Ascending aorta (tissue), 2 donors: ENCODE data around the gene RSL1D1. TPM values are rescaled to one million over a fixed set of nuclear protein-coding genes. Genes with fewer than 3 reads are reported as not detected.
"Not testable (repeated sequence)": the region's sequence is repeated elsewhere in the genome, so short reads cannot be mapped to it uniquely, and the experiment has no call there.

Source experiments
- DNase-seq, 2 donors: peaks; one replicate each; pipeline ENCODE4 v3.0.0-alpha.2; 2019; ENCODE audit warnings: low spot score in 2 of 2
- H3K27ac ChIP-seq, 2 donors: fragments of 200-600 bp; sonication (generic); one replicate each; pipeline ENCODE4 v1.5.1; 2016 to 2017; ENCODE audit warnings: mild to moderate bottlenecking in 1 of 2
- H3K27me3 ChIP-seq: fragments of 200-600 bp; sonication (generic); one replicate; pipeline ENCODE4 v1.5.1; 2017
- H3K36me3 ChIP-seq, 2 donors: fragments of 200-600 bp; sonication (generic); one replicate each; pipeline ENCODE4 v1.5.1; 2016
- H3K4me1 ChIP-seq, 2 donors: fragments of 200-600 bp; sonication (generic); one replicate each; pipeline ENCODE4 v1.5.1; 2016 to 2017; ENCODE audit warnings: mild to moderate bottlenecking in 1 of 2
- H3K4me3 ChIP-seq, 2 donors: fragments of 200-600 bp; sonication (generic); one replicate each; pipeline ENCODE4 v1.5.1; 2016 to 2017; ENCODE audit warnings: mild to moderate bottlenecking in 1 of 2
- H3K9me3 ChIP-seq, 2 donors: fragments of 200-600 bp; sonication (generic); one replicate each; pipeline ENCODE4 v1.5.1; 2016
- intact Hi-C: fragments of 100-400 bp; cut with DNase I; formaldehyde crosslinking; loops from one replicate; pipeline ENCODE4 v1.15.1; 2023
- total RNA-seq: library from RNA; depleted of rRNA; stranded (reverse); fragments of >200 nt; gene quantifications from one replicate; pipeline ENCODE4 v1.1.0, GENCODE V29; 2016
- TF ChIP-seq, protein P1 (sequence below), 3 experiments: fragments of 200-600 bp in 2 of 3; fragments of 450-650 bp in 1 of 3; sonication (generic) in 2 of 3; IDR thresholded peaks; one replicate each; pipeline ENCODE4 v1.5.1; 2016 to 2019; ENCODE audit warnings: antibody characterized with exemption in 3 of 3, mild to moderate bottlenecking in 1 of 3, moderate library complexity in 1 of 3

RSL1D1 gene
- total RNA-seq, 1 donor from 2014 or later: 160 TPM

DNA sequence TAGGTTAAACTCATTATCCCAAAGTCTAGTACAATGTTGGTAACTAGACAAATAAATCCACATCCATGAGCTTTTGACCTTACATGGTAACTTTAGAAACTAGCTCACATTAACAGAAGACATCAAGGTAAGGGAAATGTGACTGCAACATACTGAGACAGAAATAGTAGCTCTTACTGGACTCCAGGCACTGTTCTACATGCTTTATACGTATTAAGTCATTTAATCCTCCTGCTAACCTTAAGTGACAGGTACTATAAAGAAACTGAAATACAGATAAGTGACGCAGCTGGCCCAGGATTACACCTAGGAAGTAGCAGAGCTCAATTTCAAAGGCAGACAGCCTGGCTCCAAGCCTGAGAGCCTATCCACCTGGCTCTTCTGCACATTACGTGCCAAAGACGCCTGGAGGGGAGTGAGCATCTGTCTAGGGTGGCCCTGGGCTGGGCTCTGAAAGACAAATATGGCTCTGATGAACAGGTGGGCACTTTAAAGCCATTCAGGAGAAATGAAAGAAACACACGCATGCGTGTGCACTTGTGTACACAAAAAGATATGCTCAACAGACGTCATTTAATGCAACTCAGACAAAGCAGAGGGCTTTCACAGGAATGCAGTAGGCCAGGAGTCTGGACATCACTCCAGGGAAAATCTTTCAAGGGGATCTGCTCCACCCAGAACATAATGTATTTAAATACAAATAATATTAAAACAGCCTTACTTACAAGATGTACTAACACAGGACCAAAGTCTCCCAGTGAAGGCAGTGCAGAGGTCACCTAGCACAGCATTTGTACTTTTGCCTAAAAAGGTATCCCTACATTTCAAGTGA is 58.7 kb downstream of the RSL1D1 start:
- TF ChIP-seq, protein P1, sequence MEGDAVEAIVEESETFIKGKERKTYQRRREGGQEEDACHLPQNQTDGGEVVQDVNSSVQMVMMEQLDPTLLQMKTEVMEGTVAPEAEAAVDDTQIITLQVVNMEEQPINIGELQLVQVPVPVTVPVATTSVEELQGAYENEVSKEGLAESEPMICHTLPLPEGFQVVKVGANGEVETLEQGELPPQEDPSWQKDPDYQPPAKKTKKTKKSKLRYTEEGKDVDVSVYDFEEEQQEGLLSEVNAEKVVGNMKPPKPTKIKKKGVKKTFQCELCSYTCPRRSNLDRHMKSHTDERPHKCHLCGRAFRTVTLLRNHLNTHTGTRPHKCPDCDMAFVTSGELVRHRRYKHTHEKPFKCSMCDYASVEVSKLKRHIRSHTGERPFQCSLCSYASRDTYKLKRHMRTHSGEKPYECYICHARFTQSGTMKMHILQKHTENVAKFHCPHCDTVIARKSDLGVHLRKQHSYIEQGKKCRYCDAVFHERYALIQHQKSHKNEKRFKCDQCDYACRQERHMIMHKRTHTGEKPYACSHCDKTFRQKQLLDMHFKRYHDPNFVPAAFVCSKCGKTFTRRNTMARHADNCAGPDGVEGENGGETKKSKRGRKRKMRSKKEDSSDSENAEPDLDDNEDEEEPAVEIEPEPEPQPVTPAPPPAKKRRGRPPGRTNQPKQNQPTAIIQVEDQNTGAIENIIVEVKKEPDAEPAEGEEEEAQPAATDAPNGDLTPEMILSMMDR (IDR thresholded peaks at IDR 0.05): no peak
- DNase-seq: no peak
- Histone ChIP-seq H3K9me3 (no peaks in the 10 kb centered on the region), H3K4me1 (peaks cover under 1 to 41% of the 10 kb centered on the region in 2 donors), H3K36me3 (peaks cover 0 to 6% of the 10 kb centered on the region in 2 donors), H3K4me3 (no peak overlapping the region), H3K27ac (peak overlapping the region; percentile 55 to 98), H3K27me3 (no peaks in the 10 kb centered on the region)
- intact Hi-C loops: no loop called here

DNA sequence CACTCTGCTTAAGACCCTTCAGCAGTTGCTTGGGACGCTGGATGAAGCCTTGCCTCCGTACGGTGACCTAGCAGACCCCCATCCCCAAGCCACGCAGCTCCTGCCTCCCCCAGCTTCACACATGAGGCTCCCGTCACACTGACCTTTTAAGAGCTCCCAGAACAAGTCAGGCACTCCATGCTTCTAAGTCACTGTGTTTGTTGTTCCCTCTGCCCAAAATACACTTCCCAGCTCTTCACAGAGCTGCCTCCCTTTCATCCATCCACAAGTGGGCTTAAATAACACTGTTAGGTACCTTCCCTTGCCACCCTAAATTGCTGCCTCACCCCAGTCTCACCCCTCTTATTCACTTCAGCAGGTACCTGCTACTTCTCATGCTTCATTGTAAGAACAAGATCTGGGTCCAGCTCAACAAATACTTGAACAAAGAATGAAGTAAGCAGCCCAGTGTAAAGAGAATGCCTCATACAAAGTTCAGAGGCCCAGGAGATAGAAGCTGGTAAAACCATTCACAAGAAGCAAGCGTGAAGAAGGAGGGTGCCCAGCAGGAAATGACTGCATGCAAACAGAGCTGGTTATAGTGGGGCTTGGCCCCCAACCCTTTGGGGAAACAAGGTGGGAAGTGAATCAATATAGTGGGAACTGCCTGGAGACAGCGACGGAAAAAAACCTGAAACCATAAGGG is 60.1 kb downstream of the RSL1D1 start:
- intact Hi-C loops: no loop called here
- H3K4me3 ChIP-seq: no peak overlapping the region
- TF ChIP-seq, protein P1 (IDR thresholded peaks at IDR 0.05): no peak
- H3K4me1 ChIP-seq: peaks cover 0 to 45% of the 10 kb centered on the region in 2 donors
- DNase-seq: no peak
- peak overlapping the region; percentile 10 to 98 for H3K27ac ChIP-seq
- H3K36me3 ChIP-seq: peaks cover 0 to 6% of the 10 kb centered on the region in 2 donors
- H3K27me3 ChIP-seq: no peaks in the 10 kb centered on the region
- no peaks in the 10 kb centered on the region for H3K9me3 ChIP-seq

DNA sequence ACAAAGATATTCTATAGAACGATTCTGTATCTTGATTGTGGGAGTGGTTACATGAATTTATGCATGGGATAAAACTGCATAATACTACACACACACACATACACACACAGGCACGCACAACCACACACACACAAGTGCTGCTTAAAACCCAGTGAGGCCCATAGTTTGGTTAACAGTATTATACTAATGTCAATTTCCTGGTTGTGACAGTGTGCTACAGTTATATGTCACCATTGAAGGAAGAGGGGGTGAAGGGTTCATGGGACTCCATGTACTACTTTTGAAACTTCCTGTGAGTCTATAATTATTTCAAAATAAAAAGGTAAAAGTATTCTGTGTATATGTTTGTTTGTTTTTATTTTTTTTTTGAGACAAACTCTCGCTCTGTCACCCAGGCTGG is 62.4 kb downstream of the RSL1D1 start:
- Histone ChIP-seq H3K4me1 (peaks cover 0 to 36% of the 10 kb centered on the region in 2 donors), H3K27ac (peak overlapping the region in 1 of 2 donors; percentile 4), H3K9me3 (no peaks in the 10 kb centered on the region), H3K36me3 (peaks cover 0 to 6% of the 10 kb centered on the region in 2 donors), H3K4me3 (no peak overlapping the region), H3K27me3 (no peaks in the 10 kb centered on the region)
- DNase-seq: no peak
- TF ChIP-seq, protein P1 (IDR thresholded peaks at IDR 0.05): no peak
- intact Hi-C loops: no loop called here

DNA sequence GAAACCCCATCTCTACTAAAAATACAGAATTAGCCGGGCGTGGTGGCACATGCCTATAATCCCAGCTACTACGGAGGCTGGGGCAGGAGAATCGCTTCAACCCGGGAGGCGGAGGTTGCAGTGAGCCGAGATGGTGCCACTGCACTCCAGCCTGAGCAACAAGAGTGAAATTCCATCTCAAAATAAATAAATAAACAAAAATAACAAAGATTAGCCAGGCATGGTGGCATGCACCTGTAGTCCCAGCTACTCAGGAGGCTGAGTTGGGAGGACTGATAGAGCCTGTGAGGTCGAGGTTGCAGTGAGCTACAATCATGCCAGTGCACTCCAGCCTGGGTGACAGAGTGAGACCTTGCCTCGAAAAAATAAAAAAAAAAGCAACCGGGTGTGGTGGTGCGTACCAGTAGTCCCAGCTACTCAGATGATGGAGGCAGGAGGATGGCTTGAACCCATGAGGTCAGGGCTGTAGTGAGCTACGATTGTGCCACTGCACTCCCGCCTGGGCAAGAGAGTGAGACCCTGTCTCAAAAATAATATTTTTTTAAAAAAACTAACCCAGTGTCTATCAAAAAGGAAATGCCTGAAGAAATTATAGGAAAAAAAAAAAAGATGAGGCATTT is 66.3 kb downstream of the RSL1D1 start:
- H3K27me3 ChIP-seq, H3K4me3 ChIP-seq, intact Hi-C loops, DNase-seq, H3K9me3 ChIP-seq, H3K36me3 ChIP-seq: not testable (repeated sequence)
- Histone ChIP-seq H3K27ac (peak overlapping the region; percentile 51 to 88), H3K4me1 (peaks cover 2 to 44% of the 10 kb centered on the region in 2 donors)

DNA sequence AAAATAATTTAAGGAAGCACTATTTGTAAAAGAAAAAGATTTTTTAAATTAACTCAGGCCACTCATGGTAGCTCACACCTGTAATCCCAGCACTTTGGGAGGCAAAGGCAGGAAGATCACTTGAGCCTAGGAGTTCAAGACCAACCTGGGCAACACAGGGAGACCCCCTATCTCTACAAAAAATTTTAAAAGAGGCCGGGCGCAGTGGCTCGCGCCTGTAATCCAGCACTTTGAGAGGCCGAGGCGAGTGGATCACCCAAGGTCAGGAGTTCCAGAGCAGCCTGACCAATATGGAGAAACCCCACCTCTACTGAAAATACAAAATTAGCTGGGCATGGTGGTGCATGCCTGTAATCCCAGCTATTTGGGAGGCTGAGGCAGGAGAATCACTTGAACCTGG is 67.0 kb downstream of the RSL1D1 start:
- intact Hi-C loops: not testable (repeated sequence)
- H3K4me1 ChIP-seq: peaks cover 2 to 44% of the 10 kb centered on the region in 2 donors

DNA sequence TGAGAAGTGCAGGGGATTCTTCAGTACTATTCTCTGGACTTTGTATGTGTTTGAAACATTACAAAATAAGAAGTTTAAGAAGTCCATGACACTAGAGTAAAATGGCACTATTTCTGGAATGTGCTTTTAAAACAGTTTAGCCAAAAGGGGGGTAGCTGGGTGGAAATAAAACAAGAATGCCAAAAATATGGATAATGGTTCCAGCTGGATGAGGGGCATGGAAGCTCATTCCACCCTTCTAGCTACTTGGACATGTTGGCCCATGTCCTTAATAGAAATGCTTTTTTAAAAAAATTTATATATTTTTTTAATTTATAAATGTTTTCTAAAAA is 67.3 kb downstream of the RSL1D1 start:
- peaks cover 2 to 41% of the 10 kb centered on the region in 2 donors for H3K4me1 ChIP-seq
- H3K4me3 ChIP-seq: peak overlapping the region; percentile 38 to 41
- H3K36me3 ChIP-seq: peaks cover 6 to 13% of the 10 kb centered on the region in 2 donors
- H3K27me3 ChIP-seq: no peaks in the 10 kb centered on the region
- H3K9me3 ChIP-seq: no peaks in the 10 kb centered on the region
- intact Hi-C loops: no loop called here
- TF ChIP-seq, protein P1 (IDR thresholded peaks at IDR 0.05): no peak
- DNase-seq: no peak
- H3K27ac ChIP-seq: peak overlapping the region; percentile 88 to 90

More for the DNA sequence above, 67.0 kb downstream of the RSL1D1 start:
- not testable (repeated sequence) for DNase-seq, H3K9me3 ChIP-seq, H3K4me3 ChIP-seq, H3K27me3 ChIP-seq
- peak overlapping the region; percentile 88 to 90 for H3K27ac ChIP-seq
- H3K36me3 ChIP-seq: peaks cover 4 to 12% of the 10 kb centered on the region in 2 donors

Other genes starting within 250 kb of the RSL1D1 start
- gene SNN, start 183.1 kb downstream of the RSL1D1 start, total RNA-seq: 2.1 TPM
- gene TXNDC11, start 108.7 kb downstream of the RSL1D1 start, total RNA-seq: 86.5 TPM
- 56.9 TPM for gene ZC3H7A, start 54.3 kb downstream of the RSL1D1 start, total RNA-seq
- gene GSPT1, start 64.4 kb upstream of the RSL1D1 start, total RNA-seq: 56.3 TPM
- 28.1 TPM for gene NPIPB2, start 90.5 kb upstream of the RSL1D1 start, total RNA-seq
- gene TNFRSF17, start 113.7 kb upstream of the RSL1D1 start, total RNA-seq: not detected
- gene SNX29, start 125.2 kb upstream of the RSL1D1 start, total RNA-seq: 69.8 TPM